ENCODE results near the gene FCRL6. TPM values are rescaled to one million over a fixed set of nuclear protein-coding genes. Genes with fewer than 3 reads are reported as not detected.

Gene FCRL6
- total and polyA plus RNA-seq, 5 donors from 2014 or later = 0.08 to 0.25 TPM; not detected in 3

DNA sequence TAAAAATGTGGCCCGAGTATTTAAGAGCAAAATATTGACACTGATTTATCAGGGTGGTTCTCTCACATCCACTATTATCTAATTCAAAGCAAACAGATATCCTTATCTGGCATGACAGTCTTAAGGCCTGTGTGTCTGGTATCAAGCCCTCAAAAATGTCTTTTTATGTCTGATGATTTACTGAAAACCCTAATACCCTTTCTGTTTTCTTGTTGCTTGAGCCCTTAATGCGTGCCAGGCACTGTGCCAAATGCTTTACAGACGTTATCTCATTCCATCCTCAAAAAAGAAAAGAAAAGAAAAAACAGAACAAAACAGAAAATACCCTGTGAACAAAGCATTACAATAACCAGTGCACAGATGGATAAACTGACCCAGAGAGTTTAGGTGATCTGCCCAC is 15.7 kb upstream of the FCRL6 start:
- H3K36me3 Mint-ChIP-seq = no peaks in the 10 kb centered on the region
- no peaks in the 10 kb centered on the region for H3K27me3 ChIP-seq (ENCODE audit: control insufficient read depth, insufficient read depth, low read length)
- H3K4me3 ChIP-seq (ENCODE audit: low read depth, low read length) = no peak overlapping the region
- no peak for ATAC-seq (ENCODE audit: low read depth in 2 of 2)
- H3K4me3 Mint-ChIP-seq = no peak overlapping the region
- no peak for DNase-seq
- peaks cover 0 to 14% (median 2%) of the 10 kb centered on the region in 4 donors for H3K4me1 Mint-ChIP-seq
- H3K36me3 ChIP-seq (ENCODE audit: control insufficient read depth, insufficient read depth, low read length) = no peaks in the 10 kb centered on the region
- no peaks in the 10 kb centered on the region for H3K9me3 ChIP-seq (ENCODE audit: control insufficient read depth in 2 of 2, low read length in 2 of 2)
- H3K27ac ChIP-seq (ENCODE audit: insufficient read depth, low read length, poor library complexity, severe bottlenecking) = no peak overlapping the region
- no peaks in the 10 kb centered on the region for H3K9me3 Mint-ChIP-seq
- peaks cover 12% of the 10 kb centered on the region for H3K27me3 Mint-ChIP-seq
- H3K4me1 ChIP-seq (ENCODE audit: control insufficient read depth, insufficient read depth, low read length, poor library complexity, severe bottlenecking) = peaks cover under 1% of the 10 kb centered on the region
- H3K27ac Mint-ChIP-seq = no peak overlapping the region

DNA sequence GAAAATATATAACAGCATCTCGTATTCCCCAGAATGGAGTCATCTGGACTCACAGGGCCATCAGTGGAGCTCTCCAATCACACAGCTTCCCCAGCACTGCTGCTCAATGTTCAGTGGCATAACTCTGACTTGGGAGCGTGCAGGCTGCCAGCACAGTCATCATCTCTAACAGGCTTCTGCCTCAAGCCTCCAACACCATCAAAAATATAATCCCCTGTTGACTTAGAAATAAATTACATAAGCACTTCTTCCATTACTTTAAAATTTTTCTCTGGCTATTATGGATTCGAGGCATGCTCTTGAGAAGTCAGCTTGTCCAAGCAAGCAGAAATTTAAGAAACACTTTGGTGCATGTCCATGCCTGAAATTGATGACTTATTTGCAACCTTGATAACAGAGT is 15.2 kb upstream of the FCRL6 start:
- Histone ChIP-seq H3K4me3 (ENCODE audit: low read depth, low read length) (no peak overlapping the region), H3K4me1 (ENCODE audit: control insufficient read depth, insufficient read depth, low read length, poor library complexity, severe bottlenecking) (no peaks in the 10 kb centered on the region), H3K27ac (ENCODE audit: insufficient read depth, low read length, poor library complexity, severe bottlenecking) (no peak overlapping the region), H3K9me3 (ENCODE audit: control insufficient read depth in 2 of 2, low read length in 2 of 2) (no peaks in the 10 kb centered on the region), H3K36me3 (ENCODE audit: control insufficient read depth, insufficient read depth, low read length) (no peaks in the 10 kb centered on the region), H3K27me3 (ENCODE audit: control insufficient read depth, insufficient read depth, low read length) (no peaks in the 10 kb centered on the region)
- Mint-ChIP-seq H3K4me1 (peaks cover 0 to 9% (median 0%) of the 10 kb centered on the region in 4 donors), H3K9me3 (no peaks in the 10 kb centered on the region), H3K36me3 (no peaks in the 10 kb centered on the region), H3K27ac (no peak overlapping the region), H3K27me3 (peaks cover 12% of the 10 kb centered on the region), H3K4me3 (no peak overlapping the region)
- DNase-seq = no peak
- ATAC-seq (ENCODE audit: low read depth in 2 of 2) = no peak

DNA sequence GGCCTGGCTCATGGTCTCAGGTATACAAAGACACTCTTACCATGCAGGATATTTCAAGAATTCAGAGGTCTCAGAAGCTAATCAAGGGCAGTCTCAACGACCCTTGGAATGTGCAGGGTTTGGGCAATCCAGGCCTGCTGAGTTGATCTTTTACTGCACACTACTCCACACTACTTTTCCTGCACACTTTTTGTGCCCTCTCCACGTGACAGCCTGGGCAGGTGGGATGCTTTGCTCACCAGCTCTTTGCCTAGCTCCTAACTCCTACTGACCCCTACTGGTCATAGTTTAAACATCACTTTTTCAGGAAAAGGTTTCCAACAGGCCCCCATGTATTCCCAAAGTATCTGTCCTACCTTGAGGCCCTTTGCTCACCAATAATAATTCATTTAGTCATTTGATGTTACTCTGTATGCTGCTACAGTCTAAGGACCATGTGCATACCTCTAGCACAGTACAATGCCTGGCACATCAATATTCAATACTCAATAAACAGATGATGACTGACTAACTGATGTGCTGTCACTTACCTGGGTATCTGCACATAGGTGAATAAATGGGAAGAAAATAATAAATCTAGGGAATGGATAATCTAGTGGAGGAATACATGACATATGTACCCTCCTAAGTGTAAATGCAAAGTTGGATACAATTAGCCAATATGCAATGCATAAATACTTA is 11.8 kb upstream of the FCRL6 start:
- no peaks in the 10 kb centered on the region for H3K36me3 Mint-ChIP-seq
- H3K4me3 Mint-ChIP-seq = no peak overlapping the region
- H3K9me3 ChIP-seq (ENCODE audit: control insufficient read depth in 2 of 2, low read length in 2 of 2) = no peaks in the 10 kb centered on the region
- no peaks in the 10 kb centered on the region for H3K4me1 Mint-ChIP-seq
- ATAC-seq (ENCODE audit: low read depth in 2 of 2) = no peak
- H3K27ac ChIP-seq (ENCODE audit: insufficient read depth, low read length, poor library complexity, severe bottlenecking) = no peak overlapping the region
- DNase-seq = peak in 2 of 3 donors; percentile 15 to 24
- no peaks in the 10 kb centered on the region for H3K36me3 ChIP-seq (ENCODE audit: control insufficient read depth, insufficient read depth, low read length)
- no peak overlapping the region for H3K4me3 ChIP-seq (ENCODE audit: low read depth, low read length)
- H3K27me3 Mint-ChIP-seq = peaks cover 12% of the 10 kb centered on the region
- no peaks in the 10 kb centered on the region for H3K4me1 ChIP-seq (ENCODE audit: control insufficient read depth, insufficient read depth, low read length, poor library complexity, severe bottlenecking)
- peaks cover 8% of the 10 kb centered on the region for H3K27me3 ChIP-seq (ENCODE audit: control insufficient read depth, insufficient read depth, low read length)
- H3K27ac Mint-ChIP-seq = no peak overlapping the region
- no peaks in the 10 kb centered on the region for H3K9me3 Mint-ChIP-seq

DNA sequence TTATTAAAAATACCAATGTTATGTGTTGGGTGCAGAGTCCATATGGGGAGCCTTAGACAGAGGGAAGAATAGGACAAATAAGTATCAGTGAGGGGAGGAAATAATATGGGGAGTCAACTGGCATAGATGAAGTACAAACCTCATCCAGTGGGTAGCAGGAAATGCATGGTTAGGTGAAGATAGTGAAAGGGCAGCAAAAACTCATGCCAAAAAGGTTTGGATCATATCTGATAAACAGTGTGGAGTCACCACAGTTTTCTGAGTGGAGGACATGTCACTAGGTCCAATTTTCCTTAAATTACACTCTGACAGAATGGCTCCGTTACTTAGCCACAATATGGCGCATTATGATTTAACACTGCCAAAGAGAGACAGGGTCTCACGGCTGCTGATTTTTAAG is 11.1 kb upstream of the FCRL6 start:
- Mint-ChIP-seq H3K4me3 (no peak overlapping the region), H3K9me3 (no peaks in the 10 kb centered on the region), H3K27ac (no peak overlapping the region), H3K4me1 (no peaks in the 10 kb centered on the region), H3K36me3 (no peaks in the 10 kb centered on the region), H3K27me3 (peaks cover 12% of the 10 kb centered on the region)
- Histone ChIP-seq H3K27ac (ENCODE audit: insufficient read depth, low read length, poor library complexity, severe bottlenecking) (no peak overlapping the region), H3K36me3 (ENCODE audit: control insufficient read depth, insufficient read depth, low read length) (no peaks in the 10 kb centered on the region), H3K9me3 (ENCODE audit: control insufficient read depth in 2 of 2, low read length in 2 of 2) (no peaks in the 10 kb centered on the region), H3K4me3 (ENCODE audit: low read depth, low read length) (no peak overlapping the region), H3K27me3 (ENCODE audit: control insufficient read depth, insufficient read depth, low read length) (peaks cover 14% of the 10 kb centered on the region), H3K4me1 (ENCODE audit: control insufficient read depth, insufficient read depth, low read length, poor library complexity, severe bottlenecking) (no peaks in the 10 kb centered on the region)
- ATAC-seq (ENCODE audit: low read depth in 2 of 2) = no peak
- DNase-seq = no peak

DNA sequence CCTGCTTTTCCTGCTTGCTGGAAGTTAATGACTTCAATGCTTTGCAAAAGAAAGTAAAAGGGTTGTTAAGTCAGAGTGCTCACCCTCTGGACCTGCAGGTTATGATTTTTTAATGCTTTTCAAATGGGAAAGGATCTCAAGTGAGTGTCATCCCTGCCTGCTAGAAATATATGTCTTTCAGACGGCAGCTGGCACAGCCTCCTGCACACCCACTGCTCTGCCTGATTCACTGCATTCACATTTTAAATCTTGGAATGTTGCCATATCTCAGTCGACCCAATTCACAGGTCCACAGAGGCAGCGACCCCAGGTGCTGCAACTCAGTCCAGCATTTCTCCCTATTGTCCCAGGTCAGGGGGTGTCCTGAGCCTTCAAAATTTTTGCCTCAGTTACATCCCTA is 10.7 kb upstream of the FCRL6 start:
- no peaks in the 10 kb centered on the region for H3K36me3 Mint-ChIP-seq
- Histone ChIP-seq H3K4me1 (ENCODE audit: control insufficient read depth, insufficient read depth, low read length, poor library complexity, severe bottlenecking) (no peaks in the 10 kb centered on the region), H3K4me3 (ENCODE audit: low read depth, low read length) (no peak overlapping the region), H3K27me3 (ENCODE audit: control insufficient read depth, insufficient read depth, low read length) (peaks cover 14% of the 10 kb centered on the region), H3K36me3 (ENCODE audit: control insufficient read depth, insufficient read depth, low read length) (no peaks in the 10 kb centered on the region), H3K9me3 (ENCODE audit: control insufficient read depth in 2 of 2, low read length in 2 of 2) (no peaks in the 10 kb centered on the region), H3K27ac (ENCODE audit: insufficient read depth, low read length, poor library complexity, severe bottlenecking) (no peak overlapping the region)
- no peak for DNase-seq
- no peak overlapping the region for H3K27ac Mint-ChIP-seq
- peaks cover 17% of the 10 kb centered on the region for H3K27me3 Mint-ChIP-seq
- no peak overlapping the region for H3K4me3 Mint-ChIP-seq
- H3K4me1 Mint-ChIP-seq = no peaks in the 10 kb centered on the region
- no peak for ATAC-seq (ENCODE audit: low read depth in 2 of 2)
- no peaks in the 10 kb centered on the region for H3K9me3 Mint-ChIP-seq

DNA sequence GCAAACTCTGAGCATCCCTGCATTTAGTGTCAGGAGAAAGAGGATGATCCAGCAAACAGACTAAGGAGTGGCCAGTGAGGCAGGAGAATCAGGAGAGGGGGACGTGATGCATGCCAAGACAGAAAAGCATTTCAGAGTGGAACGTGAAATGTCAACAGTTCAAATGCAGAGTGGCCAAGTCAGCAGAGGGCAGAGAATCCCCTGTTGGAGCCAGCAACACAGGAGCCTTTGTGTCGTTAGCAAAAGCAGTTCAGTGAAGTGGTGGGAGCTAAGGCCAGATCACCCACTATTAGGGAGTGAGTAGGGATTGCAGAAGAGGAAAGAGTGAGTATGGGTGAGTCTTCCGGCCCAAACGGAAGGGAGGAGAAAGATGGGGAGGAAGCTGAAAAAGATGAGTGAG is 6.6 kb upstream of the FCRL6 start:
- Histone ChIP-seq H3K36me3 (ENCODE audit: control insufficient read depth, insufficient read depth, low read length) (no peaks in the 10 kb centered on the region), H3K27ac (ENCODE audit: insufficient read depth, low read length, poor library complexity, severe bottlenecking) (no peak overlapping the region), H3K4me3 (ENCODE audit: low read depth, low read length) (no peak overlapping the region), H3K9me3 (ENCODE audit: control insufficient read depth in 2 of 2, low read length in 2 of 2) (no peaks in the 10 kb centered on the region), H3K27me3 (ENCODE audit: control insufficient read depth, insufficient read depth, low read length) (peaks cover 31% of the 10 kb centered on the region), H3K4me1 (ENCODE audit: control insufficient read depth, insufficient read depth, low read length, poor library complexity, severe bottlenecking) (no peaks in the 10 kb centered on the region)
- H3K27me3 Mint-ChIP-seq = peaks cover 22% of the 10 kb centered on the region
- peaks cover 0 to 7% (median 1%) of the 10 kb centered on the region in 4 donors for H3K4me1 Mint-ChIP-seq
- no peak for ATAC-seq (ENCODE audit: low read depth in 2 of 2)
- no peak overlapping the region for H3K27ac Mint-ChIP-seq
- no peak overlapping the region for H3K4me3 Mint-ChIP-seq
- no peak for DNase-seq
- no peaks in the 10 kb centered on the region for H3K36me3 Mint-ChIP-seq
- no peaks in the 10 kb centered on the region for H3K9me3 Mint-ChIP-seq

DNA sequence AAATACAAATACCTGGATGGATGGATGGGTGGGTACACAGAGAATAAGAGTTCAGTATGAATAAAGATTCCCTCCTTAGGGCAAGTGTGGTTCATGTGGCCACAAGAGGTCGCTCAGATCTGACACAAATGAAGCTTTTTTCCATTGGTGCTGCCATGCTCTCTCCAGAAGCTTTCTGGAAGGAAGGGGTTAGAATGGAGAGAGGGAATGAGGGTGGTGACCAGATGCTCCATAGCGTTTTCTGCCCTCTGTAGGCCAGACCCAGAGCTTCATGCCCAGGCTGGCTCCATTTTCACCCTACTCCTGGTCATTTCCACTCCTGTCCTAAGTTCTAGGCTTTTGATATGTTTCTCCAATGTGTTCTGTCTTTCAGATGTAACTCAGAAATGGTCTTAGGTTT is 3.3 kb upstream of the FCRL6 start:
- peaks cover 0 to 7% (median 1%) of the 10 kb centered on the region in 4 donors for H3K4me1 Mint-ChIP-seq
- Histone ChIP-seq H3K27ac (ENCODE audit: insufficient read depth, low read length, poor library complexity, severe bottlenecking) (no peak overlapping the region), H3K27me3 (ENCODE audit: control insufficient read depth, insufficient read depth, low read length) (peaks cover 35% of the 10 kb centered on the region), H3K4me3 (ENCODE audit: low read depth, low read length) (no peak overlapping the region), H3K4me1 (ENCODE audit: control insufficient read depth, insufficient read depth, low read length, poor library complexity, severe bottlenecking) (no peaks in the 10 kb centered on the region), H3K9me3 (ENCODE audit: control insufficient read depth in 2 of 2, low read length in 2 of 2) (no peaks in the 10 kb centered on the region), H3K36me3 (ENCODE audit: control insufficient read depth, insufficient read depth, low read length) (no peaks in the 10 kb centered on the region)
- no peaks in the 10 kb centered on the region for H3K9me3 Mint-ChIP-seq
- peaks cover 40% of the 10 kb centered on the region for H3K27me3 Mint-ChIP-seq
- no peaks in the 10 kb centered on the region for H3K36me3 Mint-ChIP-seq
- H3K27ac Mint-ChIP-seq = no peak overlapping the region
- H3K4me3 Mint-ChIP-seq = no peak overlapping the region
- ATAC-seq (ENCODE audit: low read depth in 2 of 2) = peak; percentile 31 to 53
- peak; percentile 33 to 63 (median 44) for DNase-seq

DNA sequence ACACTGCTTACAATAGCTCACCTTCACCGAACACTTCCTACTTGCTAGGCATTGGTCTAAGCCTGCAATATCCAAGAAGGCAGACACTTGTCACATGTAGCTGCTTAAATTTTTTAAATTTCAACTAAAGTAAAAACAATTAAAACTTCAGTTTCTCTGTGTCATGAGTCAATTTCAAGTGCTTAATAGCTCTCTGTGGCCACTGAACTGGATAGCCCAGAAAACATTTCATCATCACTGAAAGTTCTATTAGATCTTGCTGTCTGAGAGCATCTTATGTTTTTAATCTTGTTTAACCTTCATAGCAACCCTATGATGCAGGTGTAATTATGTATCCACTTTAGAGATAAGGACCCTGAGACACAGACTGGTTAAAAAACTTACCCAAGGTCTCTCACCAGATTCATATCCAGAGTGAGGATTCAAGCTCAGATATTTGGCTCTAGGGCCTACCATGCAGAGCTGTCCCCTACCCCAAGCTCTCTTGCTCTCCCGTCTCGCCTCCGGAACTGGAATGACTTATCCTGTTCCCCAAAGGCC is 2.6 kb upstream of the FCRL6 start:
- Mint-ChIP-seq H3K27ac (no peak overlapping the region), H3K27me3 (peaks cover 44% of the 10 kb centered on the region), H3K4me1 (peaks cover 0 to 7% (median 1%) of the 10 kb centered on the region in 4 donors), H3K9me3 (no peaks in the 10 kb centered on the region), H3K4me3 (no peak overlapping the region), H3K36me3 (no peaks in the 10 kb centered on the region)
- ATAC-seq (ENCODE audit: low read depth in 2 of 2) (no peak), DNase-seq (no peak)
- Histone ChIP-seq H3K36me3 (ENCODE audit: control insufficient read depth, insufficient read depth, low read length) (no peaks in the 10 kb centered on the region), H3K9me3 (ENCODE audit: control insufficient read depth in 2 of 2, low read length in 2 of 2) (no peaks in the 10 kb centered on the region), H3K4me1 (ENCODE audit: control insufficient read depth, insufficient read depth, low read length, poor library complexity, severe bottlenecking) (no peaks in the 10 kb centered on the region), H3K27ac (ENCODE audit: insufficient read depth, low read length, poor library complexity, severe bottlenecking) (no peak overlapping the region), H3K4me3 (ENCODE audit: low read depth, low read length) (no peak overlapping the region), H3K27me3 (ENCODE audit: control insufficient read depth, insufficient read depth, low read length) (peaks cover 38% of the 10 kb centered on the region)
